Hepatocyte (in vitro differentiated cells): ENCODE data around the gene GOLGA6L7. TPM values are rescaled to one million over a fixed set of nuclear protein-coding genes. Genes with fewer than 3 reads are reported as not detected.

ENCODE experiments used
- DNase-seq: peaks from one replicate; pipeline ENCODE4 v3.0.0-alpha.2; 2016; ENCODE audit warnings: low spot score
- H2AFZ ChIP-seq: fragments of 200-600 bp; sonication (generic); 2 replicates; pipeline ENCODE4 v1.6.0; 2016; ENCODE audit warnings: antibody characterized with exemption, mild to moderate bottlenecking
- H3K27ac ChIP-seq: fragments of 200-600 bp; sonication (generic); 2 replicates; pipeline ENCODE4 v1.5.1; 2016; ENCODE audit warnings: mild to moderate bottlenecking
- H3K27me3 ChIP-seq: fragments of 200-600 bp; sonication (generic); 2 replicates; pipeline ENCODE4 v1.6.1; 2016
- H3K36me3 ChIP-seq: fragments of 200-600 bp; sonication (generic); replicated peaks from 2 replicates; pipeline ENCODE4 v1.5.1; 2016; ENCODE audit warnings: low read depth; ENCODE audit not compliant: insufficient read depth
- H3K4me1 ChIP-seq: fragments of 200-600 bp; sonication (generic); 2 replicates; pipeline ENCODE4 v1.5.1; 2016; ENCODE audit warnings: mild to moderate bottlenecking, moderate library complexity; ENCODE audit not compliant: insufficient read depth
- H3K4me2 ChIP-seq: fragments of 200-600 bp; sonication (generic); 2 replicates; pipeline ENCODE4 v1.6.0; 2016
- H3K4me3 ChIP-seq: fragments of 200-600 bp; sonication (generic); 2 replicates; pipeline ENCODE4 v1.5.1; 2016; ENCODE audit warnings: mild to moderate bottlenecking
- H3K79me2 ChIP-seq: fragments of 200-600 bp; sonication (generic); 2 replicates; pipeline ENCODE4 v1.6.0; 2017; ENCODE audit warnings: mild to moderate bottlenecking
- H3K9me2 ChIP-seq: fragments of 200-600 bp; sonication (generic); replicated peaks from 2 replicates; pipeline ENCODE4 v1.6.0; 2017; ENCODE audit warnings: mild to moderate bottlenecking; ENCODE audit not compliant: insufficient read depth
- H3K9me3 ChIP-seq: fragments of 200-600 bp; sonication (generic); 2 replicates; pipeline ENCODE4 v1.5.1; 2016; ENCODE audit warnings: low read depth, mild to moderate bottlenecking
- H4K20me1 ChIP-seq: fragments of 200-600 bp; sonication (generic); 2 replicates; pipeline ENCODE4 v1.6.0; 2016; ENCODE audit warnings: mild to moderate bottlenecking; ENCODE audit not compliant: insufficient read depth, poor library complexity, severe bottlenecking
- EZH2 ChIP-seq: fragments of 200-600 bp; sonication (generic); IDR thresholded peaks from 2 replicates; pipeline ENCODE4 v1.6.1; 2016; ENCODE audit warnings: antibody characterized with exemption, mild to moderate bottlenecking, borderline replicate concordance
- EZH2phosphoT487 ChIP-seq: fragments of 200-600 bp; sonication (generic); IDR thresholded peaks from one replicate; pipeline ENCODE4 v1.6.1; 2018; ENCODE audit warnings: antibody characterized with exemption, mild to moderate bottlenecking, low read depth, moderate library complexity; ENCODE audit not compliant: unreplicated experiment, severe bottlenecking
- WGBS: methylation state at CpG from one replicate; pipeline ENCODE4 v1.1.6; 2016; ENCODE audit warnings: low lambda C conversion rate; ENCODE audit errors: missing lambda C conversion rate; 5-methylcytosine and 5-hydroxymethylcytosine counted together
- polyA plus RNA-seq: library from polyadenylated mRNA; unstranded; fragments of >200 nt; fragmentation: Nextera tagmentation; extraction: Ambion mirVana; gene quantifications from 2 replicates; pipeline ENCODE4 v1.2.1, GENCODE V29; 2016
- total RNA-seq: library from RNA; depleted of rRNA; stranded (reverse); fragments of >200 nt; gene quantifications from 2 replicates; pipeline ENCODE4 v1.2.3, GENCODE V29; 2014
- TF ChIP-seq, protein P1 (sequence below): fragments of 200-600 bp; sonication (generic); IDR thresholded peaks from 2 replicates; pipeline ENCODE4 v1.5.1; 2016; ENCODE audit warnings: antibody characterized with exemption, mild to moderate bottlenecking; ENCODE audit not compliant: poor library complexity

Gene GOLGA6L7
- total and polyA plus RNA-seq, 2 experiments from 2014 or later, result not detected

DNA sequence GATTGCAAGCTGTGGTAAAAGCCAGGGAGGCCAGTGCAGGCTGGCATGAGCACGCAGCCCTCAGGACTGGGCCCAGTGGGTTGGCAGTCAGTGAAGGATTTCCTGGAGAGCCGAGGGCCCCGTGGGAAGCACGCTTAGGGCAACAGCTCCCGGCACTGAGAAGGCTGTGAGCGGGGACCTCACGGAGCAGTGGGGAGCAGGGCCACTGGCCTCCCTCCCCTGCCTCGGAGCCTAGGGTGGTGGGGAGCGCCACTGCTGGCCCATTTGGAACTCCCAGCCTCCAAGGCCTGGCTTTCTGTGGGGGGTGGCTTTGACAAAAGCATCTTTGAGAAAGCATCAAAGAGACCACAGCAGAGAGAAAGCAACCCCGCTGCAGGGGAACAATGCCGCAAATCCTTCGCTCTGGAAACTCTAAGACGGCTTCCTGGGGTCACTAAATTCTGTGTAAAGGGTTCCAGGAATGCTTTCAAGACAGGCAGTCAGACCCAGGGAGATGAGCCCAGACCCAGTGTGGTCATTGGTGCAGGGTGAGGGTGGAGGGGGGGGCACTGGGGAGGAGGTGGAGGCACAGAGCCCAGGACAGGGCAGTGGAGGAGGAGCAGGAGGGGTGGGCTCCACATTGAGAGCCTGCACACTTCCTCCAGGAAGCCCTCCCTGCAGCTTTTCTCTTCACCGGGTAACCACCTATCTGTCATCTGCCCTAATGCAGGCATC, 27.8 kb upstream of the GOLGA6L7 start:
- Histone ChIP-seq H3K4me2 (no peak overlapping the region), H4K20me1 (no peaks in the 10 kb centered on the region), H3K9me2 (no peaks in the 10 kb centered on the region), H3K79me2 (no peaks in the 10 kb centered on the region), H3K9me3 (no peaks in the 10 kb centered on the region), H3K4me3 (no peak overlapping the region), H2AFZ (no peak overlapping the region), H3K4me1 (no peaks in the 10 kb centered on the region), H3K36me3 (no peaks in the 10 kb centered on the region), H3K27me3 (no peaks in the 10 kb centered on the region), H3K27ac (no peak overlapping the region)
- no peak for DNase-seq
- WGBS, result 75% methylated on average over 14 of the region's 14 CpGs
- TF ChIP-seq EZH2phosphoT487 (no peak), EZH2 (no peak)
- TF ChIP-seq, protein P1, sequence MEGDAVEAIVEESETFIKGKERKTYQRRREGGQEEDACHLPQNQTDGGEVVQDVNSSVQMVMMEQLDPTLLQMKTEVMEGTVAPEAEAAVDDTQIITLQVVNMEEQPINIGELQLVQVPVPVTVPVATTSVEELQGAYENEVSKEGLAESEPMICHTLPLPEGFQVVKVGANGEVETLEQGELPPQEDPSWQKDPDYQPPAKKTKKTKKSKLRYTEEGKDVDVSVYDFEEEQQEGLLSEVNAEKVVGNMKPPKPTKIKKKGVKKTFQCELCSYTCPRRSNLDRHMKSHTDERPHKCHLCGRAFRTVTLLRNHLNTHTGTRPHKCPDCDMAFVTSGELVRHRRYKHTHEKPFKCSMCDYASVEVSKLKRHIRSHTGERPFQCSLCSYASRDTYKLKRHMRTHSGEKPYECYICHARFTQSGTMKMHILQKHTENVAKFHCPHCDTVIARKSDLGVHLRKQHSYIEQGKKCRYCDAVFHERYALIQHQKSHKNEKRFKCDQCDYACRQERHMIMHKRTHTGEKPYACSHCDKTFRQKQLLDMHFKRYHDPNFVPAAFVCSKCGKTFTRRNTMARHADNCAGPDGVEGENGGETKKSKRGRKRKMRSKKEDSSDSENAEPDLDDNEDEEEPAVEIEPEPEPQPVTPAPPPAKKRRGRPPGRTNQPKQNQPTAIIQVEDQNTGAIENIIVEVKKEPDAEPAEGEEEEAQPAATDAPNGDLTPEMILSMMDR, result no peak

DNA sequence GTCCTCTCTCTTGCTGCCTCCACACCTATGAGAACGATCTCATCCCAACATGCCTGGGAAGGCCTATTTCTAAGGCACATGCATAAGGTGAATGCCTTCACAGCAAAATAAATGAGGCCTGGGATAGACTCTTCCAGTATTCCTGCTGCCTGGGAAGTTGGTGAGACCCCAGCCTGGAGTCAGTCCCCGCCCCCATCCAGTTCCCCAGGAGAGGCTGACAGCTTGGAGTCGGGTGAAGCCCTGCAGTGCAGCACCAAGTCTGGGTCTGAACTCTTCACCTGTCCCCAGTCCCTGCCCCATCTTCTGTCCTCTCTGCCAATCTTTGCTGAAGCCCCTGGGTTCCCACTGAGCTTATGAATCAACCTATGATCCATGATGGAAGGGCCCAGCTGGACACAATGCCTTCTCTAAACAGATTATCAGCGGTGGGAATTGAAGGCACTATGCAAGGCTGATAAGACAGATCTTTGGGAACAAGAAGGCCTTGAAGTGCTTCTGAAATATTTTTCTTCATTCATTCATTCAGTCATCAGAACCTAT, 27.1 kb upstream of the GOLGA6L7 start:
- Histone ChIP-seq H3K36me3 (no peaks in the 10 kb centered on the region), H2AFZ (no peak overlapping the region), H3K4me3 (no peak overlapping the region), H4K20me1 (no peaks in the 10 kb centered on the region), H3K4me2 (no peak overlapping the region), H3K4me1 (no peaks in the 10 kb centered on the region), H3K79me2 (no peaks in the 10 kb centered on the region), H3K9me2 (no peaks in the 10 kb centered on the region), H3K27me3 (no peaks in the 10 kb centered on the region), H3K27ac (no peak overlapping the region), H3K9me3 (no peaks in the 10 kb centered on the region)
- 73% methylated on average over 4 of the region's 4 CpGs for WGBS
- TF ChIP-seq, protein P1, result no peak
- TF ChIP-seq EZH2phosphoT487 (no peak), EZH2 (no peak)
- DNase-seq, result no peak

DNA sequence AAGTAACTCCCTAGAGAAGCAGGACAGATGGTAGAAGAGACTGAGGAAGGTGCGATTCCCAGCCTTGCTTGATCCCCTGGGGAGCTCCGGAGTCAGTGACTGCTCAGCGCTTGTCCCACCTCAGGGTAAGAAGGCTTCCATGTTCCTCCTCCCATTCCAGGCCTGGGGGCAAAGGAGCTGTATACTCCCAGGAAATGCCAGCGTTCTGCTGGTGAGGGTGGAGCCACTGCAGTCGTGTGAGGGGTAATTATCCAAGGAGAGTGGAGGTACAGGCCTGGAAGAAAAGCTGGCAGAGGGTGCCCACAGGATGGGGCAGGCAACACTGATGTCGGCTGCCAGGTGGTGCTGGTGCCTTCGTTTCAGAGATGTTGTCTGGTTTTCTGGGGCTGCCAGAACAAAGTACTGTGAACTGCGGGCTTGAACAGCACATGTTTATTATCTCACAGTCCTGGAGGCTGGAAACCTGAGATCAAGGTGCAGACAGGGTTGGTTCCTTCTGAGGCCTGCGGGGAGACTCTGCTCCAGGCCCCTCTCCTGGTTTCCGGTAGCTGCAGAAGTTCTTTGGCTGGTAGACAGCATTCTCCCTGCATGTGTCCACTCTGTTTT, 25.2 kb upstream of the GOLGA6L7 start:
- Histone ChIP-seq H3K4me2 (no peak overlapping the region), H4K20me1 (no peaks in the 10 kb centered on the region), H3K36me3 (no peaks in the 10 kb centered on the region), H3K9me3 (no peaks in the 10 kb centered on the region), H3K27ac (no peak overlapping the region), H3K4me1 (no peaks in the 10 kb centered on the region), H3K4me3 (no peak overlapping the region), H3K27me3 (no peaks in the 10 kb centered on the region), H3K9me2 (no peaks in the 10 kb centered on the region), H2AFZ (no peak overlapping the region), H3K79me2 (no peaks in the 10 kb centered on the region)
- no peak for DNase-seq
- WGBS, result 60% methylated on average over 10 of the region's 10 CpGs
- TF ChIP-seq, protein P1, result no peak
- TF ChIP-seq EZH2 (no peak), EZH2phosphoT487 (no peak)
